Endothelial cell of umbilical vein (primary cell): ENCODE results near the gene MBOAT2. TPM values are rescaled to one million over a fixed set of nuclear protein-coding genes. Genes with fewer than 3 reads are reported as not detected.

Source experiments
- BruUV-seq: library from RNA; stranded (reverse); fragments of 400-500 nt; replicated peaks from 2 replicates; lab custom pipeline; 2021; lab: Mats Ljungman, UMichigan
- CTCF ChIA-PET: fragments of 300-600, 350-600 bp; sonication (Branson Sonifier 250); formaldehyde crosslinking; loops from one replicate; lab custom pipeline; 2021; ENCODE audit warnings: antibody characterized with exemption, inconsistent platforms; lab: Charles Lee
- POLR2A ChIA-PET: fragments of 300-600, 350-600 bp; sonication (Branson Sonifier 250); formaldehyde crosslinking; loops from one replicate; lab custom pipeline; 2021; ENCODE audit warnings: antibody characterized with exemption, inconsistent platforms; lab: Charles Lee
- DNase-seq: peaks from one replicate; pipeline ENCODE4 v3.0.0-alpha.2; 2011; ENCODE audit warnings: low read depth, low spot score
- FAIRE-seq: peaks from 2 replicates; lab custom pipeline; 2011; peaks lifted over from hg19 to GRCh38; lab: Jason Lieb, UNC
- H2AFZ ChIP-seq: 2 replicates; pipeline ENCODE4 v1.6.0; 2012; ENCODE audit warnings: low read depth, low read length, control low read depth, inconsistent platforms
- H3K27ac ChIP-seq: 2 replicates; pipeline ENCODE4 v1.5.1; 2011; ENCODE audit warnings: low read depth, mild to moderate bottlenecking, control low read depth, low read length, moderate library complexity; ENCODE audit not compliant: insufficient read depth
- H3K27me3 ChIP-seq, 2 experiments: 2 replicates each; pipeline versions ENCODE4 v1.6.0 to v1.6.1; 2011; ENCODE audit warnings: low read length in 2 of 2, mixed read lengths in 1 of 2; ENCODE audit not compliant: control insufficient read depth in 2 of 2, insufficient read depth in 2 of 2
- H3K36me3 ChIP-seq, 2 experiments: 2 replicates in 1 of 2; 3 replicates in 1 of 2; pipeline ENCODE4 v1.5.1; 2011; ENCODE audit warnings: low read length in 2 of 2, mild to moderate bottlenecking in 1 of 2, moderate library complexity in 1 of 2; ENCODE audit not compliant: control insufficient read depth in 2 of 2, insufficient read depth in 2 of 2; ENCODE audit errors: extremely low read depth in 1 of 2
- H3K4me1 ChIP-seq: 3 replicates; pipeline ENCODE4 v1.5.1; 2011; ENCODE audit warnings: mild to moderate bottlenecking, low read length; ENCODE audit not compliant: control insufficient read depth, insufficient read depth; ENCODE audit errors: extremely low read depth
- H3K4me2 ChIP-seq: 2 replicates; pipeline ENCODE4 v1.6.1; 2011; ENCODE audit warnings: low read length, control low read depth, mixed read lengths; ENCODE audit not compliant: insufficient read depth
- H3K4me3 ChIP-seq, 3 experiments: fragments of 200-600 bp in 1 of 3; sonication (generic), shearing (Covaris generic) in 1 of 3; replicated peaks in 1 of 3; 2 replicates each; pipeline ENCODE4 v1.5.1; 2011 to 2016; ENCODE audit warnings: control low read depth in 3 of 3, low read length in 3 of 3, mild to moderate bottlenecking in 2 of 3, inconsistent platforms in 1 of 3, low read depth in 1 of 3, moderate library complexity in 1 of 3; ENCODE audit not compliant: insufficient read depth in 1 of 3
- H3K79me2 ChIP-seq: 2 replicates; pipeline ENCODE4 v1.6.0; 2012; ENCODE audit warnings: low read length, inconsistent platforms; ENCODE audit not compliant: control insufficient read depth, insufficient read depth
- H3K9ac ChIP-seq: replicated peaks from 2 replicates; pipeline ENCODE3; 2011; ENCODE audit warnings: low read length, control low read depth; ENCODE audit not compliant: insufficient read depth; ENCODE audit errors: extremely low read depth
- H3K9me1 ChIP-seq: replicated peaks from 3 replicates; pipeline ENCODE4 v1.6.0; 2011; ENCODE audit warnings: mild to moderate bottlenecking, low read length; ENCODE audit not compliant: control insufficient read depth, insufficient read depth; ENCODE audit errors: extremely low read depth
- H3K9me3 ChIP-seq: replicated peaks from 2 replicates; pipeline ENCODE4 v1.5.1; 2012; ENCODE audit warnings: low read length, inconsistent platforms; ENCODE audit not compliant: control insufficient read depth, insufficient read depth
- H4K20me1 ChIP-seq: replicated peaks from 2 replicates; pipeline ENCODE3; 2011; ENCODE audit warnings: mild to moderate bottlenecking, low read length; ENCODE audit not compliant: control insufficient read depth, insufficient read depth; ENCODE audit errors: extremely low read depth
- CTCF ChIP-seq, 2 donors: IDR thresholded peaks; 1 replicate in 1 of 2; 2 replicates in 1 of 2; pipeline ENCODE4 v1.5.1; 2011; ENCODE audit warnings: low read length in 2 of 2, mild to moderate bottlenecking in 2 of 2, moderate library complexity in 2 of 2, control low read depth in 1 of 2, inconsistent platforms in 1 of 2, low read depth in 1 of 2; ENCODE audit not compliant: insufficient read depth in 1 of 2; ENCODE audit errors: extremely low read depth in 1 of 2
- EZH2 ChIP-seq: IDR thresholded peaks from 2 replicates; pipeline ENCODE4 v1.6.1; 2012; ENCODE audit warnings: borderline replicate concordance, low read depth, mild to moderate bottlenecking, moderate library complexity, low read length, inconsistent platforms; ENCODE audit not compliant: severe bottlenecking
- FOS ChIP-seq: IDR thresholded peaks from 2 replicates; pipeline ENCODE4 v1.6.1; 2011; ENCODE audit warnings: mild to moderate bottlenecking, low read length, moderate library complexity, borderline replicate concordance; ENCODE audit not compliant: insufficient read depth
- GATA2 ChIP-seq: IDR thresholded peaks from 2 replicates; pipeline ENCODE4 v1.7.0; 2011; ENCODE audit warnings: low read depth, mild to moderate bottlenecking, moderate library complexity, mixed read lengths, low read length; ENCODE audit not compliant: insufficient read length, insufficient read depth
- JUN ChIP-seq: IDR thresholded peaks from 2 replicates; pipeline ENCODE4 v1.6.1; 2011; ENCODE audit warnings: borderline replicate concordance, low read depth; ENCODE audit not compliant: insufficient read length, insufficient read depth
- MYC ChIP-seq: IDR thresholded peaks from one replicate; pipeline ENCODE4 v1.6.1; 2011; ENCODE audit warnings: mild to moderate bottlenecking, low read depth, low read length
- POLR2A ChIP-seq: IDR thresholded peaks from 2 replicates; pipeline ENCODE4 v1.6.1; 2012; ENCODE audit warnings: low read depth, mild to moderate bottlenecking, control low read depth, low read length
- POLR2AphosphoS5 ChIP-seq: IDR thresholded peaks from 2 replicates; pipeline ENCODE4 v1.6.1; 2012; ENCODE audit warnings: low read depth, mild to moderate bottlenecking, control low read depth, low read length, moderate library complexity; ENCODE audit not compliant: insufficient read depth
- dilution Hi-C: fragments of 300-500 bp; cut with MboI; formaldehyde crosslinking; loops from one replicate; pipeline ENCODE4 v1.15.0; 2019; ENCODE audit warnings: low sequenced_read_pairs; ENCODE audit not compliant: extremely low pct_ligation_motif_present
- intact Hi-C: fragments of 100-400 bp; cut with micrococcal nuclease; formaldehyde crosslinking; loops from one replicate; pipeline ENCODE4 v1.10.0; 2022
- polyA plus RNA-seq, 4 experiments: library from polyadenylated mRNA; depleted of rRNA in 3 of 4; stranded (reverse) in 3 of 4; unstranded in 1 of 4; fragments of >200 nt; gene quantifications; 2 replicates each; pipeline versions ENCODE4 v1.2.1 to v1.2.3, GENCODE V29; 2011 to 2012; ENCODE audit warnings: missing spikeins in 1 of 4
- total RNA-seq: library from RNA; stranded (reverse); gene quantifications from 2 replicates; pipeline ENCODE4 v1.2.3, GENCODE V29; 2021
- TF ChIP-seq, protein P1 (sequence below): IDR thresholded peaks from 2 replicates; pipeline ENCODE4 v1.6.1; 2011; ENCODE audit not compliant: insufficient read depth, insufficient read length

The MBOAT2 gene
- total and polyA plus RNA-seq, 2 donors (not counting 3 experiments of a cell fraction or from before 2014, with no cell fraction given): 10.9 to 22.1 TPM

GRCh38 chr2:9050122-9050809 is 46.8 kb upstream of the MBOAT2 start:
- peaks cover 0 to 4% of the 10 kb centered on the region in 2 experiments for H3K27me3 ChIP-seq
- H3K4me3 ChIP-seq: no peak overlapping the region
- H3K27ac ChIP-seq: no peak overlapping the region
- CTCF ChIA-PET: interaction anchor here (1.0 kb wide), 1 partner anchor 8 kb away, joined by 3 read pairs; no protein-coding TSS in a partner anchor
- no peak for TF ChIP-seq FOS
- TF ChIP-seq POLR2A: no peak
- TF ChIP-seq CTCF (IDR thresholded peaks at IDR 0.05; ENCODE audit: extremely low read depth in 1 of 2, insufficient read depth in 1 of 2, low read depth in 1 of 2, low read length in 2 of 2): no peak
- no peak for TF ChIP-seq POLR2AphosphoS5
- TF ChIP-seq EZH2: no peak
- no peak for TF ChIP-seq GATA2
- TF ChIP-seq, protein P1, sequence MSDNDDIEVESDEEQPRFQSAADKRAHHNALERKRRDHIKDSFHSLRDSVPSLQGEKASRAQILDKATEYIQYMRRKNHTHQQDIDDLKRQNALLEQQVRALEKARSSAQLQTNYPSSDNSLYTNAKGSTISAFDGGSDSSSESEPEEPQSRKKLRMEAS: no peak
- no peak for TF ChIP-seq JUN
- TF ChIP-seq MYC: no peak
- H3K4me2 ChIP-seq: no peak overlapping the region
- dilution Hi-C loops: no loop called here
- no peaks in the 10 kb centered on the region for H3K4me1 ChIP-seq
- intact Hi-C loops: no loop called here
- H3K36me3 ChIP-seq: no peaks in the 10 kb centered on the region
- no peaks in the 10 kb centered on the region for H4K20me1 ChIP-seq
- no peak overlapping the region for H3K9ac ChIP-seq
- no peaks in the 10 kb centered on the region for H3K79me2 ChIP-seq
- H3K9me3 ChIP-seq: no peaks in the 10 kb centered on the region
- POLR2A ChIA-PET: no interaction called here
- DNase-seq (no peak), FAIRE-seq (no peak)
- BruUV-seq: no TSS peak
- no peak overlapping the region for H2AFZ ChIP-seq
- no peaks in the 10 kb centered on the region for H3K9me1 ChIP-seq
